Measurements from ENCODE around the gene HNRNPAB.
"Not testable (repeated sequence)": the region's sequence is repeated elsewhere in the genome, so short reads cannot be mapped to it uniquely, and the experiment has no call there.

HNRNPAB gene

DNA sequence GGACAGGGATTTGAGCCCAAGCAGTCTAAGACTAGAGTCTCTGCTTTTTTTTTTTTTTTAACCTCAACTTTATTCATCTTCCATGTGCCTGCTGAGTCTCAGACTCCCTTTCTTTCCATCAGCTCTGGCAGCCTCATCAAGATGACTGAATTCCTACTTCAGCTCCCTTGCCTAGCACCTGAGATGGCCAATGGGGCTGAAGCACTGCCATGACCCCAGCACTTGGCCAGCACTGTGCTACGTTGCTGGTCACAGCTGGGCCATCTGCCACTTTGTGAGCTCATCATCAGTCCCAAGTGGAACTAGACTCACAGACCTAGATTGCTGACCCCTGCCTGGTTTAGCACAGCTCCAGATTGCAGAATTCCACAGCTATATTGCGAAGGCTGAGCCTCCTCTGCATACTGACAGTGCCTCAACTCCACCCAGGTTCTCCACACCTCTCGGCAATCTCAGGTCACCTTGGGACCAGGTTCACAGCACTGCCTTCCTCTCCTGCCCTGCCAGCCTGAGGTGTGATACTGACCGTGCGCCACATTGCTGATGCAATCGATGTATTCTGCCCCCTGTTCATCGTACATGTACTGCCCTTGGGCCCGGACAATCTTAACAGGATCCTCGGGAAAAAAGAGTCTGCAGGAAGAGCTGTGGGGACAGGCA, 26.7 kb downstream of the HNRNPAB start:
- DNase-seq (ENCODE audit: low read depth in 2 of 2): no peak

DNA sequence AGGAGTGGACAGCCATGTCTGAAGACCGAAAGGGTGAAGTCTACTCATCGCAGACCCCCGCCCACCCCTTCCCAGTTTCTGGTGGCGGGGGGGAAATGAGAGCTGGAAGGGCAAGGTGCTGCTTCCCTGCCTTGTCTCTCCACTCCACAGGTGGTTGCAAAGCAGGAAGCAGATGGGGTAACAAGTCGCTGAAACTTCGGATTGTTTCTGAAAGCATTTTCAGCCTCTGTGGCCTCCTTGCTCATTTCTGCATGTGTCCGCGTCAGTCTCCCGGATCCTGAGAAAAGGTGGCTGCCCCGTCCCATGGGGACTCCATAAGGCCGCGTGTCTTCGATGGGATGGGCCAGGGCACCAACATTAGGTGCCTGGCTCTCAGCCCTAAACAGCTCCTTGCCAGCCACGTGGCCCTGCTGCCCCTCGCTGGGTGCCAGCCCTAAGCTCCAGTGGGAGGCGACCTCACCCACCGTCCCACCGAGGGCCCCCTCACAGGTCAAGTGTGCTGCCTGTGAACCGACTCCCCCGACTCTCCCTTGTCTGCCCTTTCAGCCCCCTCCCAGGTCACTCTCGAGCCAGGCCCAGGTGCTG, 27.3 kb downstream of the HNRNPAB start:
- no peak for DNase-seq (ENCODE audit: low read depth in 2 of 2)

DNA sequence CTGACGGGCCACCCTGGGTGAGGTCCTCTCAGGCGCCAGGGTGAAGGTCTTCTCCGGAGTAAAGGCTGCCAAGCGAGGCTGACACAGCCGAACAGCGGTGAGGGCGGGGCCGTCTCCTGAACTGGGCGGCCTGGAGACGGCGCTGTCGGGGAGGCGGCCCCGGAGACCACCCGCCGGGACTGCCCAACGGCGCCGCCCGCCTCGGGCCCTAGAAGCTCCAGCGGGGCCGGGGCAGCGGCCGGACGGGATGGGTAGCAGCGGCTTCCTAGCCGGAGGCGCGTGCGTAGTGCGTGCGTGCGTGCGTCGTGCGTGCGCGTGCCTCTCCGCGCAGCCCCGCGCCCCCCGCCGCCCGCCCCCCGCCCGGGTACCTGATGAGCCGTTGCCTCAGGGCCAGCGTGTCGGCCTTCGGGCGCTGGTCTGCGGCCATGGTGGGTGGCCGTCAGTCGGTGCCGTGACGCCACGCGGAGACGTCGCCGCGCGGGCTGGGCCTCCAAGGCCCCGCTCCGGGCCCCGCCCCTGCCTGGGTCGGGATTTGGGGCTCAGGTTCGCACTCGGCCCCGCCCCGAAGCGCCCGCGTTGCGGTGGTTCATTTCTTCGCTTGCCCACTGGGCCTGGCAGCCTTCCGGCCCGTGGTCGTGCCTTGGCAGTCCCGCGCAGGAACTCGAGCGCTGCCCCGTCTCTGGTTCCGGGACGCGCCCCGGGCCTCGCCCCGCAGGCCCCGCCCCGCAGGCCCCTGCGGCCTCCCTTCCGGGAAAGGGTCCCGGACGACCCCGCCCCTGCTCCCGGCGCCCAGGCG, 28.0 kb downstream of the HNRNPAB start, which contains the start of gene PHYKPL:
TSS of gene PHYKPL (minus strand) at position 679 of the 796 bp plus-strand sequence. CDS start at position 427, 252 bp downstream.
- DNase-seq (ENCODE audit: low read depth in 2 of 2): peak; percentile 50 to 67

DNA sequence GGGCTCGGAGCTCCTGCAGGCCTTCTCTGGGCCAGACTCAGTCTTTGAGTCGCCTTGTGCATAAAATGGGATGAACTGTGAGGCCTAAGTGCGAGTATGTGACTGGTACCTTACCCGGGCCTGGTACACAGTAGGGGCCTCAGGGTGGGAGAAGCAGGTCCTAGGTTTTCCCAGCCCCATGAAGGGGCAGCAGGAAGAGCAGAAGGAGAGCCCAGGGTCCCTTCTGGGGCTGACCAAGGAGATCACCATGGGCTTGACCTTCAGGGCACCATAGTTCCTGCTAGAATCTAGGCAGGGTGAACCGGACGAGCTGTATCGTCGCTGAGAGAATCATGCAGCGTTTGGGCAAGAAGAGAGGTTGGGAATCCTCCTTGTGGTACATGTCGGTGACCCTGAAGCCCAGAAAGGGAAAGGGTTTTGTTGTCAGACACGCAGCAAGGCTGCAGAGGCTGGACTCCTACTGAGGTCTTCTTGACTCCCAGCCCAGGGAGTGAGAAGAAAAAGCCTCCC, 28.6 kb downstream of the HNRNPAB start:
- DNase-seq (ENCODE audit: low read depth in 2 of 2): no peak

DNA sequence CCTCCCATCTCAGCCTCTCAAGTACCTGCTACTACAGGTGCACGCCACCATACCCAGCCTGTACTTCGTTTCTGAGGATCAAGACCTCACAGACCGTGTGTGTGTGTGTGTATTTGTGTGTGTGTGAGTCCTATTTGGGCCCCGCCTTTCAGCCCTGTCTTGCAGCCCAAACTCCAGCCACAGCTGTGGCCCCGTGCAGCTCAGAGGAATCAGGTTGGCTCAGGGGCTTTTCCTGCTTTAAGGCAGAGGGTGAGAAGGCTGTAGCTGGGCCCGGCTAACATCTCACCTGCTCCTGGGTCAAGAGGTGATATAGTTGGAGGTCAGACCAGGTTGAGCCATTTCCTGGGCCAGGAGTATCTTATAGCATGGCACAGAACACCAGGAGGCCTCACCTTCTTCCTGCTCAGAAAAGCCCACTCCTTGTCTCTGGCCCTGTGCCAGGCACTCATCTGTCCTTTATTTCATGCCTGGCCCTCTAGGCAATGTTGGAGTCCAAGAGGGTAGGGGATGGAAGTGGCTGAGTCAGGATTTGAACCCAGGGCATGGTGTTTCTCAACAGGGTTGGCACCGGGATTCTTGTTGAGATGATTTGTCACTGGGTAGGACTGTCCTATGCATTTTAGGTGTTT, 29.9 kb downstream of the HNRNPAB start:
- DNase-seq (ENCODE audit: low read depth in 2 of 2): no peak

DNA sequence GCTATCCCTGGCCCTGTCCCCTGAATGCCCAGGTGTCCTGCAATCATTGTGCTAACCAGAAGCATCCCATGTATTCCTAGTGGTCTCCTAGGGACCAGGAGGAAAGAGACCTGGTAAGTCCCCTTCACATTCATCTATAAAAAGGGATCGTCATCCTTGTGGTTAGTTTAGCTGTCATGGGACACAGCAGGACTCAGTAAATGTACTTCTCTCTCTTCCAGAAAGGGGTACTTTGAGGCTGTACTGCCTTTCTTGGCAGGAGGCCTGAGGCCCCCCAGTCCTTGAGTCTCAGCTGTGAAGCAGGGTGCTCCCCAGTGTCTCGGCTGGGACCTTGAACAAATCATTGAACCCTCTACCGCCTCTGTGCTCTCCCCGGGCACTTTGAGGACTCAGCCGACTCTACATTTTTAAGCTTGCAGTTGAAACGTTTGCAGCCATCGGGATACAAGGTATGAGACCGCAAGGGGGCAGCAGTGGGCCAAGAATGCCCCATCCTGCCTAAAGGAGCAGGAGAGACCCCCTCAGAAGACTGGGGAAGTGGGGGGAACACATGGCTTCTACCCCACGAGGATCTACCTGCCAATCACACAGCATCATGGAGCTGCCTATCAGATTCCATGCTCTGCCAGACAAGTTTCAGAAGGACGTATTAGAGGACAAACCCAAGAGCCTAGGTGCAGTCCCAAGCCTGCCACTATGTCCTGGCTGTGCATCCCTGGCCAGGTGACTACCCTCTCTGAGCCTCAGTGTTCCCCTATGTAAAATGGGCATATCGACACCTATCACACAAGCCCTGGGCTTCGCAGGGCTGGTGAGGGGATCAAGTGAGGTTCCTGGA, 30.6 kb downstream of the HNRNPAB start:
- DNase-seq (ENCODE audit: low read depth in 2 of 2): peak; percentile 45 to 77

DNA sequence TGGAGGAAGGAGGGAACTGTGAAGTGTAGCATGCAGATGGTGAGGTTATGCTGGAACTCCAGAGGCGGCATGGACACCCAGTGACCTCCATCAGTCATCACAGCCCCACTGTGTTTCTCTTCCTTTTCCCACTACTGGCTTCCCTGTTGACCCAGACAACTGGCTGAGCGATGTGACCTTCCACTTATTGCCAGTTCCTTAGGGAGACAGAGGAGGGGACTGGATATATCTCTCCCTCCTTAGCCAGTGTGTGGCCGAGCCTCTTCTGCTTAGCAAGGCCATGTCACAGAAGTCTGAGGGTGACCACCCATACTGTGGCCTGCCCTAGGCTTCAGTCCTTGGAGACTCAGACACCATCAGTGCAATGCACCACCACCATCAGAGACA, 31.2 kb downstream of the HNRNPAB start:
- no peak for DNase-seq (ENCODE audit: low read depth in 2 of 2)

DNA sequence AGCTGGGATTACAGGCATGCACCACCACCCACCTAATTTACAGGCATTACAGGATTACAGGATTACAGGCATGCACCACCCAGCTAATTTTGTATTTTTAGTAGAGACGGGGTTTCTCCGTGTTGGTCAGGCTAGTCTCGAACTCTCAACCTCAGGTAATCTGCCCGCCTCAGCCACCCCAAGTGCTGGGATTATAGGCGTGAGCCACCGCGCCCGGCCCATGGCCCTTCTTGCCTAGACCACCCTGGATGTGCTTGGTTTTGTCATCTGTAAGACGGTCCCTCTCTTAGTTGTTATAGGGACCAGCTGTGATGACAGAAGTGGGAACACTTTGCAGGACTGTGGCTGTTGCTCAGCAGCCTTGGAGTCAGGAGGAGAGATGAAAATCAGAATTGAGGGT, 31.8 kb downstream of the HNRNPAB start:
- no peak for DNase-seq (ENCODE audit: low read depth in 2 of 2)

DNA sequence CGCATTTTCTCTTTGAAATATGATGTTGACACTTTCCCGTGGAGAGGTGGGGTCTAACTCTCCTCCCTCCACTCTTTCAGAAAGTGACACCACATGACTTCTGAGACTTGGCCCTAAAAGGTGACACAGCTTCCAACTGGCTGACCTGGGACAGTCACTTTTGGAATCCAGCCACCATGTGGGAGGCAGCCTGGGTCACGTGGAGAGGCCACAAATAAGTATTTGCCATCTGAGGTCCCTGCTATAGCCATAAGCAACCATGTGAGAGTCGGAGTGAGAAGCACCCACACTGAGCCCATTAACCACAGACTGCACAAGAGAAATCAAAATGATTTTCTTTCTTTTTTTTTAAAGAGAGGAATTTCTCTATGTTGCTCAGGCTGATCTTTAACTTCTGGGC, 32.3 kb downstream of the HNRNPAB start:
- no peak for DNase-seq (ENCODE audit: low read depth in 2 of 2)

DNA sequence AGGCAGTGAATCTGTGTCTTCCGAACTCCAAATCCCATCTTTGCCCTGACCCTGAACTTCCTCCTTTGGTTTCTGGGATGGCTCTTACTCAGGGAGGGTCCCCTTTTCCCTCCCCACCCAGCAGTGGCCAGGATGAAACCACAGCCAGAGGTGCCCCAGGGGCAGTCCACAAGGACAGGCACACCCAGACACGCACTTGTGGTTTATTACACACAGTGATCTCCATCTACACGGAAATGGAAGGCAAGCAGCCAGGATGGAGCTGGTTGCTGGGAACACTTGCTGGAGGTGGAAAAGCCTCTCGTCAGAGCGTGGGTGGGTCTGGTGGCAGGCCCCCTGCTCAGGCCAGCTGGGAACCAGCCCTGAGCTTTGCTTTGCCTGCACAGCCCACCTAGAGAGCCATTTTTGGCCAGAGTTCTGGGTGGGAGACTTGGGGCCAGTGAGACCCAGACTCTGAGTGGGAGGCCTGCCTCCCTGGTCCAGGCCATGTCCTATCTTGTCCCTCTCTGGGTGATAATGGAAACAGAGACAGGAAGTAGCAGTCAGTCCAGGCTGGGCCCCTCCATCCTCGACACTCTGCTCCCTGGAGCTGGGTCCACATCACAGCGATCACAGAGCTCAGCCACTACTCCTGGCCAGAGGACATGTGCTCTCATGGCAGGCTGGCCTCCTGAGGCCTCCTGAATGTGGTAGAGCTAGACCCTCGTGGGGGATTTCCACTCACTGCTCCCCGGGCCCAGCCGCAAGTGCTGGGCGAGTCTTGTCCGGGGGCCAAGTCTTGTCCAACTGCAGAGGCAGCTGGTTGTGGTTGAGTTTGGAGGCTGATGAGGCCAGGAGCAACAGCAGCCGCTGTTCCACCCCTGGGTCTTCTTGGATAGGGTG, 33.3 kb downstream of the HNRNPAB start:
- DNase-seq (ENCODE audit: low read depth in 2 of 2): no peak

DNA sequence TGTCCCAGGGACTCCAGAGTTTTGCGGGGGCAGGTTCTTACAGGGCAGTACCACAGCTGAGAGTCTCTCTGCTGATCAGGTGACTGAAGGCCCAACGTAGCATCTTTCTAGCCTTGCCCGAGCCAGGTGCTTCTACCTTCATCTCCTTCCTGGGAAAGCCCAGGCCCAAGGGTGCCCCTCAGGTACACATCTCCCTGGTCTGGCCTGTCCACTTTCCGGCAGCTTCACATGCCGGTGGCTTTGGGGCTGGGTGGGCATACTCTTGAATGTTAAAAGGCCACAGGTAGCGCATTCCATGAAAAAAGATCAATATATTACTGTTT, 33.9 kb downstream of the HNRNPAB start:
- DNase-seq (ENCODE audit: low read depth in 2 of 2): no peak

DNA sequence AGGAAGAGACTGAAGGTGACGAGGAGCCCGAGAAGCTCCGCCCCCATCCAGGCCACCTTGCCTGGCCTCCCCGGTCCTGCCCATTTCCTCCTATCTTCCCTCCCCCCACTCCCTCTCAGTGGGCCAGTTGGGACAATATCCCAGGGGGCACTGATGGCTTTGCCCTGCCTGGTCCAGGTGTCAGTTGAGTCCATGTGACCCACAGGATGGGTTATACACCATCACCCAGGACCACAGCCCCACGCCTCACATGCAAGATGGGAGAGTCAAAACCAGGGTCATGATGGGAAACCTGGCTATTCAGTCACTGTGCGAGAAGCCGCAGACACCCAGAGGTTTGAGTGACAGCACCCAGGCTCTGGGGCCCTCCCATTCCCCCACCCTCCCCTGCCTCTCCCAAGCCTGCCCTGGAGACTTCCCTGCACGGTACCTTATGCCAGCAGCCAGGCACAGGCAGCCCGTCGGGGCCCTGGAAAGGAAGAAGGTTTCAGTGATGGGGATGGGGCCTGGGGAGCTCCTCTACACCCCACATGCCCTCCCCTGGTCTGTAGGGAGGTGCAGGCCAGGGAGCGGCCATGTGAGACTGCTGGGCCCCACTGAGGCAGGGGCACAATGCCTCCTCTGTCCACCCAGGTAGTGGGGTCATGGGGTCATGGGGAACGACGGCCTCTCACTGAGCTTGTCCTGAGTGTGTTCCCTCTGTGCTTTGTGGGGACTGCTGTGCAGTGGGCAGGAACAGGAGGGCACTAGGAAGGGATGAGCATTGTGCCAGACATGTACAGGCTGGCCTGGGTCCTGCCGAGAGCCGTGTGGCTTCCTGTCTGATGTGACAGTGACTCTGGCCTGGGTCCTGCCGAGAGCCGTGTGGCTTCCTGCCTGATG, 34.6 kb downstream of the HNRNPAB start:
- no peak for DNase-seq (ENCODE audit: low read depth in 2 of 2)

DNA sequence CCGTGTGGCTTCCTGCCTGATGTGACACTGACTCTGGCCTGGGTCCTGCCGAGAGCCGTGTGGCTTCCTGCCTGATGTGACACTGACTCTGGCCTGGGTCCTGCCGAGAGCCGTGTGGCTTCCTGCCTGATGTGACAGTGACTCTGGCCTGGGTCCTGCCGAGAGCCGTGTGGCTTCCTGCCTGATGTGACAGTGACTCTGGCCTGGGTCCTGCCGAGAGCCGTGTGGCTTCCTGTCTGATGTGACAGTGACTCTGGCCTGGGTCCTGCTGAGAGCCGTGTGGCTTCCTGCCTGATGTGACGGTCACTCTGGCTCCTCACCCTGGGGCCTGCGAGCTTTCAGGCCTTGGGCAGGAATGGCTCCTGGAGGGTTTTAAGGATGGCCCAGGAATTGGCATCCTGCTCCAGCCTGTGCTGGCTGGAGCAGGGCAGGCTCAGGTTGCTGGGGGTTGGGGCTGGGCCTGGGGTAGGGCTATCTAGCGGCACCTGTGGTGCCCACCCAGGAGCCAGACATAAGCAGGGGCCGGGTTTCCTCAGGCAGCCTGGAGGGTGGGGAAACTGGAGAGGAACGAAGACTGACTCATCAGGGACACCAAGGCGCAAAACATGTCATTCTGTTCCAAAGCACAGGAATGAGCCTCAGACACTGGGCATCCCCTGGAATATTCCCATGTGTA, 35.4 kb downstream of the HNRNPAB start:
- DNase-seq (ENCODE audit: low read depth in 2 of 2): not testable (repeated sequence)

DNA sequence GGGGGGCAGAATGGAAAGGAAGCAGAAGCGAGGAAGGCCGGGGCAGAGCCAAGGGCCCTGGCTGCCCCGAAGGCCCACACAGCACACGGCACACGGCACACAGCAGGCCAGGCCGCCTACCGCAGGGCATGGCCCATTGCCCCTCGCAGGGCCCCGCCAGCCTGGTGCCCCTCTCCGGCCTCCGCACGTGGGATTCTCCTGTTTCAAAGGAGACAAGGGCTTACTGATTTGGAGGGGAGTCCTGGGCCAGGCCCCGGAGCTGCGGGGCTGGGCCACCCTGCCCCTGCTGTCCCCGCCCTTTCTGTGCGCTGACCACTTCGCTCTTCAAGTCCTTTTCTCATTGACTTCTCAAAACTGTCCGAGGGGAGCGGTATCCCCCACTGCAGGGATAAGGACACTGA, 36.0 kb downstream of the HNRNPAB start:
- no peak for DNase-seq (ENCODE audit: low read depth in 2 of 2)

DNA sequence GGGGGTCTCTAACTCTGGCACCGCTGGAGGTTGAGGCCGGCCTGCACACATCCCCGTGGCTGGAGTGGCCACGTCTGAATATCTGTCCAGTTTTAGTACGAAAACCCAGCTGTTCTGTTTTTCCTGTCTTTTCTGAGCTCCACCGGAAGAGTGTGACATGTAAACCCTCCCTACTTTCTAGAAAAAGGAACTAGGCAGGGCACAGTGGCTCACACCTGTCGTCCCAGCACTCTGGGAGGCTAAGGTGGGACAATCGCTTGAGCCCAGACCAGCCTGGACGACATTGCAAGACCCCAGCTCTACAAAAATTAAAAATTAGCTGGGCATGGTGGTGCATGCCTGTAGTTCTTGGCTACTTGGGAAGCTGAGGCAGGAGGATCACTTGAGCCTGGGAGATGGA, 36.4 kb downstream of the HNRNPAB start:
- no peak for DNase-seq (ENCODE audit: low read depth in 2 of 2)

DNA sequence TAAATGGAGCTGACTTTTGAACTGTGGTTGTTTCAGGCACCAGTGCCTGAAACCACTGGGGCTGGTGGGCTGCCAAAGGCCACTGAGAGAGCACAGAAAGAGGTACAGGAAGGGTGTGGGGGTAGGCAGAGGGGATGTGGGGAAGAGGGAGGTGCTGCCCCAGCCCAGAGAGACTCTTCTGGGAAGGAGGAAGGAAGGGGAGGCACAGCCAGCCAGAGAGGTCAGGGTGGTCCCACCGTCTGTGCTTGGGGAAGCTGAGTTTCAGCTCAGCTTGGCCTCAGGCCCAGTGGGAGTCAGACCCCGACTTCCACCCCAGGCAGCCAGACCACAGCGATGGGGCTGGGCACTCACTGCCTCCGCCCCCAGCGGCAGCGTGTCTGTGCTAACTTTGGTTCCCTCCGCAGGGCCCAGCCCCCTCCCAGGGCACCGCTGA, 36.9 kb downstream of the HNRNPAB start:
- no peak for DNase-seq (ENCODE audit: low read depth in 2 of 2)

DNA sequence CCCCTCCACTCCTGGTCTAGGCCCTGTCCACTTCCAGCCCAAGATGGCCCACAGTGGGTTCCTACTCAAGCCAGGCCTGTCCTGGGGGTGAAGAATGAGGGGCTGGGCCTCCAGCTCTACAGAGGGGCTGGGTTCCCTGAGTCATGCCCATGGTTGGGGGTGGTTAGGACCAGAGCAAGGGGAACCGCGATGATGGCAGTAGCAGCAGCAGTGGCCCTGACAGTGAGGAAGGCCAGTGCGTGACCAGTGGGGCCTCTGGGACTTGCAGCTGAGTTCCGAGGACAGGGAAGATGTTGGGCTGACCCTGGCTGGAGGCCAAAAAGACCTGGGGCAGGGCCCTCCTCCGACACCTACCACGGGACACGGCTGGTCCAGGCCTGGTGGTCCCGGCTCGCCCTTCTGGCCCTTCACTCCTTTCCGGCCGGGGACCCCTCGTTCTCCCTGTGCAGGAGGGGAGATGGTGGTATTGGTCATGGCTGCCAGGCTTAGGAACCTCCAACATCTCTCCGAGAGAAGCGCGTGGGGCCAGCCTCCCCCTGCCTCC, 37.4 kb downstream of the HNRNPAB start:
- no peak for DNase-seq (ENCODE audit: low read depth in 2 of 2)

DNA sequence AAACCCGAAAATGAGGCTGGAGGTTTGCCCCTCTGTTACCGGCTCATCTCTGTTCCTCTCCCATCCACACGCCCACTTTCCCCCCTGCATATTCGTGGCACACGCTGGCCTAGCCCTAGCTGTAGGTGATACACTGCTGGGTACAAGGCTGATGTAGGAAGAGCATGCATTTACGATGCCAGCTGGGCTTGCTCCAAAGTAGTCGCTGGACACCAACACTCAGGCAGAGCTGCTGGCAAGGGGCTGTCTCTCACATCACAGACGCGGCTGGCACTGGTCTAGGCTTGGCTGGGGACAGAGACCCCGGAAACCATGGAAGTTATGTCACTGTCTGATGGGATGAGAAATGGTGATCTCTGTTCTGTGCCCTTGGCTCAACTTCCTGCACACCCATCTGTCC, 38.1 kb downstream of the HNRNPAB start:
- no peak for DNase-seq (ENCODE audit: low read depth in 2 of 2)

DNA sequence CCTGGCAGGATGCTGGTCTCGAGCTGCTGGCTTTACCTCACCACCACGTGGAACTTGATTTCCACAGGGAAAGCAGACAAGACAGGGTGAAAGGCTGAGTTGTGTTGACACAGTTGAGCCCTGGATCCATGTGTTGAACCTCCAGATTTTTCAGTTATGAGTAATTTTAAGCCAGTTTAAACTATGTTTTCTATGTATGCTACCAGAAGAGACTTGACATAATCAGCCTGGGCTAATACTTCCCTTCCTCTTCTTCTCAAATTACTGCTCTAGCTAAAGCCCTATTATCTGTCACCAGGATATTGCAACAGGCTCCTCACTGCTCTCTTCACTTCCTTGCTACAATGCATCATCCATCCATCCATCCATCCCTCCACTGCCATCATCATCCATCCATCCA, 40.2 kb downstream of the HNRNPAB start:
- DNase-seq (ENCODE audit: low read depth in 2 of 2): no peak

Data from stimulated activated CD4-positive, alpha-beta T cell treated with anti-CD3 and anti-CD28 coated beads, Interleukin-12 subunit alpha, Interleukin-12 subunit beta, amount 100 ng/mL, for 24 hours (primary cell).